ENCODE data around the gene PSMD14.

Gene PSMD14

DNA sequence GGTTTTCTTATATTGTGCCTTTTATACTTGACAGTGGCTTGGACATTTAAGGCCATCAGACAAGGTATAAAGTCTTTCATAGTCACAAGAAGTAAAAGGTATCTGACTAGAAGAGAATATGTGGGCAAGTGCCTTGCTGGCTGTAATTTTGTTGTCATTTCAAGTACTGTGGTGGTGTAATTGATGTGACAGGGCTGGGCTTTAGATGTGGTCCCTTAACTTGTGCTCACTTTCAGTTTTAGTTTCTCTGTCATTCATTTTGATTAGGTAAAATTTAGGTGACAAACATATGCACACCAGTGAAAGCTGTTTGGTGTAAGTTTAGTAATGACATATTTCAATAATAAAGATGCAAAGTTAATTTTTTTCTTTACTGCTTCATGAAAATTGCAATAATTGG is 76.6 kb downstream of the PSMD14 start:
- DNase-seq (ENCODE audit: low read depth) = no peak

DNA sequence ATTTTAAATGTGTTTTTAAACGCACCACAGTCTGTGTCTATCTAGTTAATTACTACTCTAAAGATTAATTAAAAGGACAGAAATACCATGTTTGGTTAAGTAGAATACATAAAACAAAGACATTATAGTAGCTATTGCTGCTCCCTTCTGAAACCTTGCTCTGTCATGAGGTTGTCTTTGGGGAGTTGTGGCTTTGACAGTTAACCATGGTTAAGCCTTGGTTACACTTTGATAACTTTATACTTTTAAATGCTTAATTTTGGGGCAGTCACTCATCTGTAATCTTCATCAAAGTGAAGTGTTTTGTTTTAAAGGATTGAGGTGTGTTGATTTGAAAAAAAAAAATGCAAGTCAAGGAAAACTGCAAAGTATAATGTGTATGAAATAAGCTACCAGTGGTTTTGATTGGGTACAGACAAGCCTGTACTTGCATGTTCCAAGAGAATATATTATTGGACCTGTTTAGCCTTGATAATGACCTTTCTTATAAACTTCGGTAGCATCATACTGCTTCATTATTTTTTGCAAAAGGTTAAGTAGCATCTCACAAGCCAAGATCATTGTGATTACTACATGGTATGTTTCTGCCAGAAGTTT is 78.1 kb downstream of the PSMD14 start:
- no peak for DNase-seq (ENCODE audit: low read depth)

DNA sequence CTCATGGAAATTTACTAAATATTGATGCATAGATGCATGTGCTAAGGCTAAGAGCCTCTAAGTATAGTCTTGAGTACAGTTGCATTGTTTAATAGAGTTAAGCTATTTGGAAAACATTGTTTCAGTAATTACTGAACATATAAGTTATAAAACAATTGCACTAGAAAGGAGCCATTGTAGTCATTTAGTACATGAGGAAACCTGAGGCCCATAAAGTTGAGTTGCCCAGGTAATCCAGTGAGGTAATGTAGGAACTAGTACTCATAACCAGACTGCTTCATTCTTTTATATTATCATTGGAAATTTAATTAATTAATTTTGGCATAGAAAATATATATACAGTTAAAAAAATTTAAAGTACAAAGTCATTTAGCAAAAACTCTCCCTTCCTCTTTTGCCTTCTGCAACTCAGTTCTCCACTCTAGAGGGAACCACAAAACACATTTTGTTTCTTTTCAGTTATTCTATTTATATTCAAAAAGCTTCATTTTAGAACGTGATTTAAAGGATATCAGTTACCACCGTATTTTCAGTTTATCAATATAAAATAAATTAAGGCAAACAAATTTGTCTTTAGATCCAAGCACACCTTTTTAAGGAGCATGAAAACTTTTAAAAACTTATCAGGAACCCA is 80.0 kb downstream of the PSMD14 start:
- no peak for DNase-seq (ENCODE audit: low read depth)

DNA sequence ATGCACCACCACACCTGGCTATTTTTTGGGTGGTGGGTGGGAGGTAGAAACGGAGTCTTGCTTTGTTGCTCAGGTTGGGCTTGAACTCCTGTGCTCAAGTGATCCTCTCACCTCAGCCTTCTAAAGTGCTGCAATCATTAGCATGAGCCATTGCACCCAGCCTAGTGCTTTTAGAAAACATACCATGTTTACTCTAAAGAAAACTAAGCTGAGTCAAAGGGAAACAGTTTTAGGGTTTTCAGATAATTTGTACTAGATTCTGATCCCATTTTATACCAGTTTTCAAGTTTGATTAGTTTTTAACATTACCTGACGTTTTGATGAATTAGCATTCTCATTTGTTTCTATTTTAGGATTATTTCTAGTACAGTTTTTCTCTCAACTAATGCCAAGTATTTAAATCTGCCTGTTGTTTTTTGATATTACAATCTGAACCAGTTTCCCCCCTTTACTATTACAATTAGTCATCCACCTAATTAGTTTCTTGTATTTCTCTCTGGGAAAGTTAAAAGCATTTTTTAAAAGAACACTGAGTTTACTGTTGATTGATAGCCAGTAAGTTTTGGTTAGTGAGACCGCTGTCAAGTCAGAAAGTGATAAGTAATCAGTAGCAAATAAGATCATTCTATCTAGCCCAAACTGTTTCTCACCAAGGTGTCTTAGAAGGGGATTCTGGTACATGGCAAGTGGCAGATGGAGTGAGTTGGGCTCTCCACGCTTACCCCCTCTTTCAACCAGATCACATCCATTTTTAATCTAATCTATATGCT is 83.7 kb downstream of the PSMD14 start:
- no peak for DNase-seq (ENCODE audit: low read depth)

DNA sequence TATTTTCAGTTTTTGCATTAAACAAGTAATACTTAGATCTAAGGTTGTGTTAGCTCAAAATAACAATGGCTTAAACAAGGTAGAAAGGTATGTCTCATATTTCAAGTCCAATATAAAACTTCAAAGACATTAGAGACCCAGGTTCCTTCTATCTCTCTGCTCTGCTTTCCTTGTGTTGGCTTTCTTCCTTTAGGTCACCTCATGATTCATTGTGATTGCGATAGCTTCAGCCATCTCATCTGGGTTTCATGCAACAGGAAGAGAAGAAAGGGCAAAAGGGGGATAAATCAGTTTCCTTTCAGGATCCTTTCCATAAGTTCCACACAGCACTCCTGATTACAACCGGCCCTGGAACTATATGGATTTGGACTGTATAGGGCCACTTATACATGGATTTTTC is 91.9 kb downstream of the PSMD14 start:
- no peak for DNase-seq (ENCODE audit: low read depth)

DNA sequence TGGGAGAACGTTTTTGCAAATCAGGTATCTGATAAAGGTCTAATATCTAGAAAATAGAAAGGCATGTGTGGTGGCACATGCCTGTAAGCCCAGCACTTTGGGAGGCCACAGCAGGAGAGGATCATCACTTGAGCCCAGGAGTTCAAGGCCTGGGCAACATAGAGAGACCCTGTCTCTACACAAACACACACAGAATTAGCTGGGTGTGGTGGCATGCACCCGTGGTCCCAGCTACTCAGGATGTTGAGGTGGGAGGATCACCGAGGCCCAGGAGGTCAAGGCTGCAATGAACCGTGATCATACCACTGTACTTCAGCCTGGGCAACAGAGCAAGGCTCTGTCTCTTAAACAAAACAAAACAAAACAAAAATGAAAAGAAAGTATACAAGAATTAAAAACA is 94.1 kb downstream of the PSMD14 start:
- DNase-seq (ENCODE audit: low read depth) = no peak

DNA sequence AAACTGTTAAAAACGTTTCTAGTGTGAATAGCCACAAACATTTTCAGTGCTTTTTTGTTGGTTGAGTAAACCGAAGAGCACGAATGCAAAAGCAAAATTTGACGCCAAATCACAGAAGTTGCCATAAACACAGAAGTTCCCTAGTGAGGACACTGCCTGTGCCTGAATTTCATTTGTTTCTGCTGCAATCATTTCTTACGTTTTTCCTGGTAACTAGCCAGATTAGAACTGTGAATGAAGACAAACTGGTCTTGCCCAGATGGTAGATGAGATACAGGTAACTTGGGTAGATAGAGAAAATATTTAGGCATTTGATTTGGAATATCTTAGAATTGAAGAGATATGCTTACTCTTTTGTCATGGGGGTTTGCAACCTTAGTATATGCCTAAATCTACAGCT is 98.1 kb downstream of the PSMD14 start:
- DNase-seq (ENCODE audit: low read depth) = no peak

DNA sequence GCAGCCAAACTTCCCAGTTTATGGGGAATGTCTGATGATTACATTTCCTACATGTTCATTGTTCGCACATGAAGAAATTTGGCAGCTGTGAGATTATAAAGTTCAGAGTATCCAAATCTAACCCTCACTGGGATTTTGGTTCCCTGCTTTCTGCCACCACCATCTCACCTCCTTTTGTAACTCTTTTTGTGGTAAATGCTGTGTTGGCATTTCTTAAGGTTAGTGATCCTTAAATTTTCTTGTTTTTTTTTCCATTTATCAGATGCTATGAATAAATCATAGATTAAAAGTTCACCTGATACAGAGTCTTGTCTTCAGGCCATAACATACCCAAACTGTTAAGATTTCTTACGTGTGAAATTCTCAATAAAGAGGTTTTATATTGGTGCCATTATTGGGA is 99.4 kb downstream of the PSMD14 start:
- DNase-seq (ENCODE audit: low read depth) = no peak

DNA sequence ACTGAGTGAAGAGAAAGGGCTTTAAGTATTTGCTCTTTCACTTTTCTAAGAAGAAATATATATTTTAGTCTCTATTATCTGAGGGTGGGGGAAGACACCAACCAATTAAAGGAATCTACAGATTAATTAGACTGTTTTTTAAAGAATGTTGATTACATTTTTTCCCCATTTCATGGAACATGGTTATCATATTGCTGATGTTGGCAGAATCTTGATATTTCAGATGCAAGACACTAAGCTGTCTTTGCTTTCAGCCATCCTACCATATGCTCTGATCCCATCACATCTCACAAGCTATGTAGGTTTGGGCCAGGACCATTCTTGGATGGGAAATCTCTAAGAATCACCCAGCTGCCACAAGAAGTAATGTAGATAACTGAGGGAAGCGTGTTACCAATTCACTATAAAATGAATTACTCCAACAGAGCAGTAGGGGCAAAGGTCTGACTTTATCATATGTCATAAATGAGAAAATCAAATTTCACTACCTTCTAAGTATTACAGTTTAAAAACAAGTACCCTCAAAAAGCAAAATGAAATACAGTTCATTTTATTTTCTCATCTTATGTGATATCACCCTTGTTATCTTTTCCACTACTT is 101.2 kb downstream of the PSMD14 start:
- DNase-seq (ENCODE audit: low read depth) = no peak

DNA sequence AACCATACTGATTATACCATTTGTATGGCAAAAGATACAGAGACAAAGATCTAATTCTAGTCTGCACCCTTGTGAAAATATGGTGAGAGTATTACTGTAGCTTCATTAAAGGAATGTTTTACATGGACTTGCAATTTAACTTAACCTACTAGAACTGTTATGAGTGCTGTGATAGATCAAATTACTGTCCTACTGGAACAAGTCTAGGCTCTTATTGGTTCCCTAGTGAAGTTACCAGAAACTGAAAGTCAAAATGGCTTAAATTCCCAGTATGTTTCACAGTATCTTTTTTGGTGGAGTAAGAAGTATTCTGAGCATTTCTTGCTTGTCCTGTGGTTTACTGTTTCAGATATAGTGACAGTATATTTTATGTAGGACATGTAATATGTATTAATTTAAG is 104.1 kb downstream of the PSMD14 start:
- no peak for DNase-seq (ENCODE audit: low read depth)

DNA sequence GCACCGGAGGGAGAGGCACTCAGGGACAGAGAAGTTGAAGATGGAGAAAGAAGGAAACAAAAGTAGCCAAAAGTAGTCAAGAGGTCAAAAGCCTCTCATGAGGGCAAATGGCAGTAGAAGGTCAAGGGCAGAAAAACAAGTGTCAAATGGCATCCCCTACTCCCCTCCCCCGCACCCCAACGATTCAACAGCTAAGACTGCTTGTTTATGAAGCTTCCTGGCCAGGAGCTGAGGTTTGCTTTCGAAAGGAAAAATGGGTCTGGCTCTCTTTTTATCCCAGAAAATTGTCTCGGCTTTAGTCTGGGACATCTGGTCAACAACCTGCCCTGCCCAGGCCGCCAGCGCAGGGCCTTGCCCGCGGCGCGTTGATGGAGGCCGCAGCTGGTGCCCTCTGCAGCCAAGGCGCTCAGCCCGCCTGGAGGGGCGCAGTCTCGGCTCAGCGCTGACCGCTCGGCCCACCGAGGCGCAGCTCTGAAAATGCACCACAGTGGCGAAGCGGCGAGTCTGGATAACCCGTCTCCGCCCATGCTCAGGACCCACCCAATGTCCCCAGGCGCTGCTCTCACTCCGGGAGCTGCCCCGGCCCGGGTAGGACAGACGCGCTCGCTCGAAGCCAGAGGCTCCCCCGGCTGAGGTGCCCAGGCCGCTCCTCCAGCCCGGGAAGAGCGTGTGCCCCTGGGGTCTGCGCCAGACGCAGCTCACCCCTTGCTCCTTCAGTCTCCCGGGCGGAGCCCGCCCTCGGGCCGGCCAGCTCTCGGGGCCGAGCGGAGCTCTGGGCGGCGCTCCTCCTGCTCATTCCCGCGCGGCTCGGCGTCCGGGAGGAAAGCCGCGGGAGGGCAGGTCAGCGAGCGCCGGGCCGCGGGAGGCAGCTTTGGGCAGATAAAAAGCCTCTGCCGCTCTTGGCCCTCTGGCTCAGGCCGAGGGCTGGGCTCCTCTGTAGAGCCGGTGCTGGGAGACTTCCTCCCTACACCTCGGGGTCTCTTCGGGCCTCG is 106.1 kb downstream of the PSMD14 start:
- DNase-seq (ENCODE audit: low read depth) = no peak

DNA sequence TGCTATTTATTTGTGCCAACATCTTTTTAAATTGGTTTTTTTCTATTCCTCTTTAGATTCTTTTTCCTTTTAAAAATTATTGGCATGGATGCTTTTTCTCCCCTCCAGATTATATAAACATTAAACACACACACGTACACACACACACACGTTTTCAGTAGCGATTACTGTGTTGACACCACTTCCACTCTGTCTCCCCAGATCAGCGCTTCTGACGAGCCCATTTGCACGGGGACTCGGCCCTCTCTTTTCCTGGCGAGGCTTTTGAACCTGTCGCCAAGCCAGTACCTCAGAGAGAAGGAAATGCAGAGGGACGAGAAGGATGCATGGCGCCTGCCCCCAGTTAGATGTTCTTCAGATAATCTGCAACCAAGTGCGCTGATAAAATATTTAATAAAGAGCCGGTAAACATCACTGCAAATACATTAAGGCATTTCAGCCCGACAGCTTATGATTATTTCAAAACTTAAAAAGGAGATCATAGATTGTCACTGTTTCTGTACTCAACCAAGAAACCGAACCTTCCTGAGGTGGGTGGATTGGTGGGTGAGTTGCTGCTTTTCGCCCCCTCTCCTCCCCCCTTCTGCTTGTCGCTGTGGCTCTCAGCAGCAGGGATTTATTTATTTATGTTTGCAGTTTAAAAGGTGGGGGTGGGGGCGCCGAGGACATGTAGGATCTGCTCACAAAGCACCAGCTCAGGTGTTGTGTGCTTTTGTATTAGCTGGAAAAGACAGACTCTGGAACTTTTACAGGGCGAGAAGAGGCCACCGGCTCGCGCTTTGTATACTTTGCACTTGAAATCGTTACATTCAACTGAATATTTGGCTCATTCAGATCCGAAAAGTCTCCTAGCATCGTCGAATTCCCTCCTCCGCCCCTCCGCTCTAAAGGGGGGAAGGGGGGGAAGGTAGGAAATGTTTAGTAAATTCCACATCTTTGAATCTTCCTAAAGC is 107.1 kb downstream of the PSMD14 start:
- DNase-seq (ENCODE audit: low read depth) = no peak

DNA sequence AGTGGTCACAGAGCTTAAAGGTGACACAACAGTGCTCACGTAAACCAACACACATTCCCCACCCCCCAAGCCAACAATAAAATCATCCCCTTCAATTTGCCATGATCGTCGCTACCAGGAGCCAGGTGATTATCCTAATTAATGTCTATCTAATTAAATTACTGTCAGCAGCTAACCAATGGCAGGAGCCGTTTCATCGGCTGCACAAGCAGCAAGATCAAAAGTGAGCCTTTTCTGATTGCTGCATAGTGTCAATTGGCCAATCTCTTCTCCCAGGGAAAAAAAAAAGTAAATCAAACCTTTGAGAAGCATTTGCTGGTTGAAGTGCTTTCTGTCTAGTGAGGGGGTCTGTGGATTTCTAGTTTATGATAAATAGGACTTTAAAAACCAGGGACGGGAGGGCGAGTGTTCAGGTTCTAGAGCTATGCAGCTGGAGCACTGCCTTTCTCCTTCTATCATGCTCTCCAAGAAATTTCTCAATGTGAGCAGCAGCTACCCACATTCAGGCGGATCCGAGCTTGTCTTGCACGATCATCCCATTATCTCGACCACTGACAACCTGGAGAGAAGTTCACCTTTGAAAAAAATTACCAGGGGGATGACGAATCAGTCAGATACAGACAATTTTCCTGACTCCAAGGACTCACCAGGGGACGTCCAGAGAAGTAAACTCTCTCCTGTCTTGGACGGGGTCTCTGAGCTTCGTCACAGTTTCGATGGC is 107.9 kb downstream of the PSMD14 start, which contains the start of gene TBR1:
TBR1 (plus strand) TSS at position 311 of the 721 bp plus-strand sequence; CDS start at position 425, 114 bp downstream.
- DNase-seq (ENCODE audit: low read depth) = no peak

DNA sequence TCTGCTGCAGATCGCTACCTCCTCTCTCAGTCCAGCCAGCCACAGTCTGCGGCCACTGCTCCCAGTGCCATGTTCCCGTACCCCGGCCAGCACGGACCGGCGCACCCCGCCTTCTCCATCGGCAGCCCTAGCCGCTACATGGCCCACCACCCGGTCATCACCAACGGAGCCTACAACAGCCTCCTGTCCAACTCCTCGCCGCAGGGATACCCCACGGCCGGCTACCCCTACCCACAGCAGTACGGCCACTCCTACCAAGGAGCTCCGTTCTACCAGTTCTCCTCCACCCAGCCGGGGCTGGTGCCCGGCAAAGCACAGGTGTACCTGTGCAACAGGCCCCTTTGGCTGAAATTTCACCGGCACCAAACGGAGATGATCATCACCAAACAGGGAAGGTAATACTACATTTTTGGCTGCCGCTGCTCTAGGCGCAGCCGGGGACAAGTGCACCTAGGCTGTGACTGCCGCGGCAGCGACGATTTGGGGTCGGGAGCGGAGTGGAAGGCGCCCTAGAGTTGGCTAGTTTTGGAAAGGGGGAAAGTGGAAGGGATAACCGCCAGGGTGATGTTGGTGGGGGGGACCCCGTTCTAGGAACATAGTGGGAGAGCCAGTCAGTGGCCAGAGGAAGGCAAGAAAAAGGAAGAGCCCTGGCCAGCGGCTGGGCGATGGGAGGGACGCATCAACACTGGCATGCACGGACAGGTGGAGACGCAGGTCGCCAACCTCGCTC is 108.6 kb downstream of the PSMD14 start:
- DNase-seq (ENCODE audit: low read depth) = no peak

DNA sequence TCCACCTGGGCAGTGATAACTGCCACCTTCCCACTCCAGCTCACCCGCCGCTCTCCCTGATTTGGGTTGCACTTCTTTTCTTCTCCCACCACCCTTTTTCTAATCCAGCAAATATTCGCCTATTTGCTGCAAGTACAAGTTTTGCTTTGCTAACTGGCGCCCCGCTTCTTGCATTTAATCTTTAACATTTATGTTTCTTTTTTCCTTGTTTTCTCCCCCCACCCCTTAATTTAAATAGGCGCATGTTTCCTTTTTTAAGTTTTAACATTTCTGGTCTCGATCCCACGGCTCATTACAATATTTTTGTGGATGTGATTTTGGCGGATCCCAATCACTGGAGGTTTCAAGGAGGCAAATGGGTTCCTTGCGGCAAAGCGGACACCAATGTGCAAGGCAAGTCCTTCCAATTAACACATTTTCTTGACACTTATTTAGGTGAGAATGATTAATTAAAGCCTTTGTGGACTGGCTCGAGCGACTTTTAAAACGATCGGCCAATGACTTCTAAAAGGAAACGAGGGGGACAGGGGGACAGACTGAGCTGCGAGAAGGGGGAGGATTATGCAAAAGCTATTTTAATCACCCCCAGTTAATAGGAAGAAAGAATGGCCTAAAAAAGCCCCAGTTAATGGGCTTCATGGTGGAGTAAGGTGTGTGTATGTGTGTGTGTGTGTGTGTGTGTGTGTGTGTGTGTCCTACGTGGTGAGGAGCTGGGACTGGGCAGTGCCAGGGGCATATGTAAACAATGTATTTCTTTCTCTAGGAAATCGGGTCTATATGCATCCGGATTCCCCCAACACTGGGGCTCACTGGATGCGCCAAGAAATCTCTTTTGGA is 109.4 kb downstream of the PSMD14 start:
- no peak for DNase-seq (ENCODE audit: low read depth)

DNA sequence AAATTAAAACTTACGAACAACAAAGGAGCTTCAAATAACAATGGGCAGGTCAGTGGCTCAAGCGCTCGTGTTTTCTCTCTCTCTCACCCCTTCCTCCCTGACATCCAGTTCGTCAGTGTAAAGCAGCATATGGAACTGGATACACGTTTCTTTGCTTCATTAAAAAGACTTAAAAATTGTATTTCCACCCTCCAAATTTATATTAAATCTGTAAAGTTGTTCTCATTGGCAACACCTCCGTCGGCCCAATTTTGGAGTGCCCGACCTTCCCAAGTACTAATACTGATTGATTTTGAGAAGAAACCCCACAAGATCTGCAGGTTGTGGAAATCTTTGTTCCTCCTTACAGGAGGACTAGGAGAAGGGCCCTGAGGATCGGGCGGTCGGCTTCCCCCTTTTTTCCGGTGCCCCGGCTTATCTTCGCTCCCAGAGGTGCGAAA is 110.1 kb downstream of the PSMD14 start:
- no peak for DNase-seq (ENCODE audit: low read depth)

DNA sequence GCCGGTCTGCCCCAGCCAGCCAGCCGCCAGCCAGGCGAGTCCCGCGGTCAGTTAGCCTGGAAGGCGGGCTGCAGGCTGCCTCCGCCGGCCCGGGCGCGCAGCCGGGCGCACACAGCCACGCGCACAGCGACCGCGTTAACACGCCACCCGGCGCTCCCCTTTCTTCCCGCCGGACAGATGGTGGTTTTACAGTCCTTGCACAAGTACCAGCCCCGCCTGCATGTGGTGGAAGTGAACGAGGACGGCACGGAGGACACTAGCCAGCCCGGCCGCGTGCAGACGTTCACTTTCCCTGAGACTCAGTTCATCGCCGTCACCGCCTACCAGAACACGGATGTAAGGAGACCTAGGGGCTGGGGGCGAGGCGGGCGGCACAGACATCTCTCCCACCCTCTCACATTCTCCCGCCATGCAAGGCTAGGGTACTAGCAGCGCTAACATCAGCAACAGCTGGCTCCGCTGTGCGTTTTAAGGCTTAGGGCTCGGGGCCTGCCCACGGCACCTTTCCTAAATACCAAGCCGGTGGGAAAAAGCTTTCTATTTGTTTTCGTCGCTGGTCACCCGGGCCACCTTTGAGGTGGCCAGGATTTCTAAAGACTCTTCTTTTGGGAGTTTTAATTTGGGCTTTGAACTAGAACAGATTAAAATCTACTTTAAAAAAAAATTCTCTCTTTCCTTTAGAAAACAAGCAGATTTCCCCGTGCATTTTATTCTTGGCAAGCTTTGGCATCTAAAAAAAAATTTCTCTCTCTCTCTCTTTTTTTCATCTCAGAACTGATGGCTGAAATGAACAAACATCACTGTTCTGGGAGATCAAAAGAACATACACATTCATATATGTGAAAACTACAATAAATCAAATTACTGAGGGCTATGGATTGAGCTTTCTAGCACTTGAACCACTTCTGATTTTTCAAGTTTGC is 110.8 kb downstream of the PSMD14 start:
- no peak for DNase-seq (ENCODE audit: low read depth)

All from activated T-cell treated with anti-CD3 and anti-CD28 coated beads for 1 hour (primary cell).